GM18508 (cell line): ENCODE data around the gene SEMG1.

ENCODE experiments used
- ATAC-seq: cut with Tn5 transposase; IDR thresholded peaks from one replicate; pipeline ENCODE4 v1.9.1; 2021; ENCODE audit warnings: moderate number of reproducible peaks; ENCODE audit not compliant: insufficient read depth, unreplicated experiment

The SEMG1 gene

GRCh38 chr20:45218124-45218523 is 11.3 kb downstream of the SEMG1 start:
- ATAC-seq, result no peak

- ATAC-seq, result no peak
These were observed 11.8 kb downstream of the SEMG1 start for GRCh38 chr20:45218636-45219035.

GRCh38 chr20:45221076-45221475 is 14.2 kb downstream of the SEMG1 start, which contains the start of gene SEMG2:
SEMG2 (plus strand) TSS chr20:45221373; CDS start chr20:45221390, 17 bp downstream.
- no peak for ATAC-seq

DNA sequence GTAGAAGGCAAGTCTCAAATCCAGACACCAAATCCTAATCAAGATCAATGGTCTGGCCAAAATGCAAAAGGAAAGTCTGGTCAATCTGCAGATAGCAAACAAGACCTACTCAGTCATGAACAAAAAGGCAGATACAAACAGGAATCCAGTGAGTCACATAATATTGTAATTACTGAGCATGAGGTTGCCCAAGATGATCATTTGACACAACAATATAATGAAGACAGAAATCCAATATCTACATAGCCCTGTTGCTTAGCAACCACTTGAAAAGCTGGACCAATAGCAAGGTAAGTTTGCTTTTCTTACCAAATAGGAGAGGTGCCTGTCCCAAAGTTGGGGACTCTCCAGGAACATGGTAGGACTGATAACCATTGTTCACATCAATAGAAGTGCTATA is 16.3 kb downstream of the SEMG1 start:
- no peak for ATAC-seq

GRCh38 chr20:45226287-45226686 is 19.5 kb downstream of the SEMG1 start:
- ATAC-seq, result no peak

DNA sequence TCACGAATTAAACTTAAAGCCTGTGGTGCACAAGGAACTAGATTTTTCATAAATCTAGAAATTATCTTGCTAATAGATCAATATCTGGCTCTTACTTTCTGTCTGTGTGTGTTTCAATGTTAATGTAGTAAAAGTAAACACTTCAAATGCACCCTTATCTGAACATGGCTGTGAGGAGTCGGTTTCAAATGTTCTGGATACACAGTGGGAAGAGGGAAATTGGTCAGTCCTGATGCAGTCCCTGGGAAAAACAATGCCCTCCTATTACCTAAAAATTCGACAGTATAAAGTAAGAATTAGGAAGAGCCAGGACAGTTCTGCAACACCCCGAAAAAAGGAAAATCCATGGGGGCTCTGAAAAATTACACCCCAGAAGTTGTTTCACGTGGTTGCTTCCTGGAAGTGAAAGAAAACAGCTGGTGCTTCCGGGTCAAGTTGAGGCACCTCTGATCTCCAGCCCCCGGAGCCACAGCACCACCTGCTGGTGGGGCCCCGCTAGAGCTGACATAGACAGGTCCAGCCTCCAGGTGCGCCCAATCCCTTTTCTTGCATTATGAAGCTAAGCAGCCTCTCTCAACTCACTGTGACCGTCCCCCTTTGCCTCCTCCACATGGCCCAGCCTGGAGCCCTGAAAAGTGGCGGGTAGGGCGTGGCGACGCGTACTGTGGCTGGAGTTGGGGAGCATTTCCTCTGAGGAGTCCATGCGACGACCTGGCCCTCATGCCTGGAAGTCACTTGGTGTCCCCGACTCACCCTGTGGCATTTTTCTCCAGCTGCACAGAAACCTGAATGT is 22.6 kb downstream of the SEMG1 start:
- ATAC-seq, result no peak

DNA sequence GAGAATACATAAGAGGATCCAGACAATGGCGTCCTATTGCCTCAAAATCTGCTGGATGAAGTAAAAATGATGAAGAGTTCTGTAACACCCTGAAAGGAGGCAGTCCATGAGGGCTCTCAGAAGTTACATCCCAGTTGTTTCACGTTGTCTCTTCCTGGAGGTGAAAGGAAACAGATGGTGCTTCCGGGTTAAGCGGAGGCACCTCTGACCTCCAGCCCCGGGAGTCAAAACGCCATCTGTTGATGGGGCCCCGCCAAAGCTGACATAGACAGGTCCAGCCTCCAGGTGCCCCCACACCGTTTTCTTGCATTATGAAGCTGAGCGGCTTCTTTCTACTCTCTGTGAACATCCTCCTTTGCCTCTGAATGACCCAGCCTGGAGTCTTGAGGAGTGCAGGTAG is 23.8 kb downstream of the SEMG1 start:
- no peak for ATAC-seq

- ATAC-seq, result no peak
These were observed 29.2 kb downstream of the SEMG1 start for GRCh38 chr20:45235995-45236394.

DNA sequence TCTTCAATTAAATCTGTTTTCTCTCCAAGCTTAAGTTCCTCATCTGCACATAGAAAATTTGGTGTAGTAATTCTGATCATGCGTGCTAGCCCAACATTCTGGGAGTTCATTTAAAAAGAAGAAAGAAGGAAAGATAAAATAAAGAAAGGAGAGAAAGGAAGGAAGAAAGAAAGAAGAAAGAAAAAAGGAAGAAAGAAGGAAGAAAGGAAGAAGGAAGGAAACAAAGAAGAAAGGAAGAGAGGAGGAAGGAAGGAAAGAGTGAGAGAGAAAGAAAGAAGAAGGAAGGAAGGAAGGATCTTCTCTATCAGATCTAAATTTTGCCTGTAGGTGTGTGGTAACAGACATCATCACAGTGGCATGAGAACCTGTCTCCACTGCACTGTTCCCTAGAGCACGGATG is 31.3 kb downstream of the SEMG1 start:
- ATAC-seq, result no peak

- no peak for ATAC-seq
These were observed 39.3 kb downstream of the SEMG1 start for GRCh38 chr20:45246109-45246508.

GRCh38 chr20:45247865-45248264 is 41.0 kb downstream of the SEMG1 start:
- ATAC-seq, result no peak

- ATAC-seq, result no peak
These were observed 41.8 kb downstream of the SEMG1 start for GRCh38 chr20:45248609-45249008.

GRCh38 chr20:45251884-45252560 is 45.2 kb downstream of the SEMG1 start:
- no peak for ATAC-seq

DNA sequence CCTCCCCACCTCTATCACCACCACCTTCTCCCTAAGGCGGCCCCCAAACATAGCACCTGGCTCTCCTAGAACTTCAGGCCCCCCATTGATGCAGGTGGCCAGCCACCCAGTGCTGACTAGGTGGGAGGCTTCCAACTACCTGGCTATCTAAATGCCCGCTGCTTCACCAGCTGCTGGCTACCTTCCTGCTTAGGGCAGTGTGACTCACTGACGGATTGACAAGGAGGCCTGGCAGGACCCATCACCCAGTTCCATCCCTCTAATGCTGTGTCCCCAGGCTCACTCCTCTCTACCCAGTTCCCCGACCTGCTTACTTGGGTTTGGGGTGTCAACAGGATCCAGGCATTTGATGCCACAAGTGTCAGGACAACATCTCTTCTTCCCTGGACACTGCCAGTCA is 46.4 kb downstream of the SEMG1 start:
- ATAC-seq, result no peak

DNA sequence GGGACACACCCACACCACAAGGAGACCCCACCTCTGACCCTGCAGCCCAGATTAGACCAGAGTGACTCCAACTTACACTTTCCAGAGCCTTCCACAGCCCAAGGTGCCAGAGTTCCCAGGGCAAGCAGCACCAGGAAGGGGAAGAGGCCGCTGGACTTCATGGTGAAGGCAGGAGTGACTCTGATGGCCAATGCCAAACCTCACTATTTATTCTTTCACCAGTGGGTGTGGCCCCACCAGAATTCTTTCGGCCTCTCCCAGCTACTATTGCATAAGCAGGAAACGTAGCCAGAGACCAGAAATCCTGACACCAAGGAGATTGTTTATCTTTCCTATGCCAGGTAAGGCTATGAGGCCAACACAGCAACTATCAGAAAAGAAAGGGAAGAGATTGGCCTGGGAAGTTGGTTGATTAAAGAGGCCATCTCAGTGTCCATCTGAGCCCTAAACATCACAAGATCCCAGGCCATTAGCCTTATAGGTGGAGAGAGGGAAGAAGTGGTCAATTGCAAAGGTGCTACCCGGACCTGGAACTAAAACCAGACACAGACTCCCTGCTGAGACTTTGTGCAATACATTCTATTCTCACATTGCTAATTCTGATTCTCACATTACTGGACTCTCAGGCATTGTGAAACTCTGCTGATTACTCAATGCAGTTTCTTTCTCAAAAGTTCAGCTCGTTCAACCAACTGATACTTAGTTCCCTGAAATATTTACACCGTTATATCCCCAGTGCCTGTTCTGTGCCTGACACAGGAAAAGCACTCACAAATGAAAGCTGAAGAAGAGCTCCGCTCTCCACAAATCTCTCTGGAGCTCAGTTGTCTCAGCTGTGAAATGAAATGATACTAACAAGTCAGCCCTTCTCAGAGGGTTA is 47.8 kb downstream of the SEMG1 start, which contains the start of gene SLPI:
TSS of gene SLPI (minus strand) at position 182 of the 880 bp plus-strand sequence. CDS start at position 161, 21 bp downstream.
- no peak for ATAC-seq

DNA sequence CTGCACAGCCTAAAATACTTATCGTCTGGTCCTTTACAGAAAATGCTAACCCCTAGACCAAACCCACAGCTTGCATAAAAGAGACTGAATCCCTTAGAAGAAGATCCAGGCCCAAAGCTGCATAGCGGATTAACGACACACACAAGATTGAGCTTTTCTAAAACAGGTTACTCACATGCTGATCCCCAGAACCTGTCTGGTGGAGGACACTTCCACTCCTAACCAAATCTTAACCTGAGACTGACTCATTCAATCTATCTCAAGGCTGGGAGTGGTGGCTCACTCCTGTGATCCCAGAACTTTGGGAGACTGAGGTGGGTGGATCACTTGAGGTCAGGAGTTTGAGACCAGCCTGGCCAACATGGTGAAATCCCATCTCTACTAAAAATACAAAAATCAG is 50.3 kb downstream of the SEMG1 start:
- ATAC-seq, result no peak

- ATAC-seq, result no peak
These were observed 50.9 kb downstream of the SEMG1 start for GRCh38 chr20:45257711-45258110.

DNA sequence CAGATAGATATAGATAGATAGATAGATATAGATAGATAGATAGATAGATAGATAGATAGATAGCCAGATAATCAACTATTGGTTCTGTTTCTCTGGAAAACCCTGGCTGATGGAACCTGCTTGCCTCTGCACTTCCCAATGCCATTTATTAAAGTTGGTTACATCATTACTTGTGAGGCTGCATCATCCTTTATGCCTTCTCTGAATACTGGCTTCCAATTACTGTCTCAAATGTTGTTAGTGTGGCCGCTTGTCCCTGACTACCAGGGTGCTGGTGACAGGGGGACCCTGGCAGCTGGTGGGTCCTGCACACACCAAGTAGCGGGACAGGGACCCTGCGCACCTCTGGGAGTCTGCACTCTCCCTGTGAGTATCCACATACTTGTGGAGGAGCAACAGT is 51.4 kb downstream of the SEMG1 start:
- no peak for ATAC-seq

- no peak for ATAC-seq
These were observed 51.8 kb downstream of the SEMG1 start for GRCh38 chr20:45258664-45259063.
